ENCODE data around the gene ZNRF3.

DNA sequence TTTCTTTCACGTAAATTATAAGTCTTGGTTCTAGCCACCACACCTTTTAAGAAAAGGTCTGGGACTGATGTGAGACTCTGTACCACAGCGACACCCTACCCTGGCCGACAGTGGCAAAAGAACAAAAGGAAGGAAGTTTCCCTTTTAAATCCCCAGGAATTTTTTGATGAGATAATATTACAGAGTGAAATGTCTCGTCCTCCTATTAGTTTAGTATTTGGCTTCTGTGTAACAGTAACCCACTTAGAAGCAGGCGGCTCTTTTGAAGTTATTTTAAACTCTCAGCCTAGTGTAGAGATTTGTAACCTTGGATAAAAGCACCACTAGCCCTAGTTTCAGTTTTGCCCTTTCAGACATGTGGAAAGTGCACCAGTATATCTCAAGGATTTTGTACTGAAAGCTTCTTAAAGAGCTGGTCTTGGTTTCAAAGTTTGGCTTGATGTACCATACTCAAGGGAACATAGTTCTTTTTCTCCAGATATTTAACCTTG lies 94.2 kb downstream of the ZNRF3 start:
- no peak for TF ChIP-seq FOXP2 (optimal IDR thresholded peaks at IDR 0.05; ENCODE audit: borderline replicate concordance, extremely low read depth, extremely low read length, insufficient read depth)
- TF ChIP-seq, protein P1, sequence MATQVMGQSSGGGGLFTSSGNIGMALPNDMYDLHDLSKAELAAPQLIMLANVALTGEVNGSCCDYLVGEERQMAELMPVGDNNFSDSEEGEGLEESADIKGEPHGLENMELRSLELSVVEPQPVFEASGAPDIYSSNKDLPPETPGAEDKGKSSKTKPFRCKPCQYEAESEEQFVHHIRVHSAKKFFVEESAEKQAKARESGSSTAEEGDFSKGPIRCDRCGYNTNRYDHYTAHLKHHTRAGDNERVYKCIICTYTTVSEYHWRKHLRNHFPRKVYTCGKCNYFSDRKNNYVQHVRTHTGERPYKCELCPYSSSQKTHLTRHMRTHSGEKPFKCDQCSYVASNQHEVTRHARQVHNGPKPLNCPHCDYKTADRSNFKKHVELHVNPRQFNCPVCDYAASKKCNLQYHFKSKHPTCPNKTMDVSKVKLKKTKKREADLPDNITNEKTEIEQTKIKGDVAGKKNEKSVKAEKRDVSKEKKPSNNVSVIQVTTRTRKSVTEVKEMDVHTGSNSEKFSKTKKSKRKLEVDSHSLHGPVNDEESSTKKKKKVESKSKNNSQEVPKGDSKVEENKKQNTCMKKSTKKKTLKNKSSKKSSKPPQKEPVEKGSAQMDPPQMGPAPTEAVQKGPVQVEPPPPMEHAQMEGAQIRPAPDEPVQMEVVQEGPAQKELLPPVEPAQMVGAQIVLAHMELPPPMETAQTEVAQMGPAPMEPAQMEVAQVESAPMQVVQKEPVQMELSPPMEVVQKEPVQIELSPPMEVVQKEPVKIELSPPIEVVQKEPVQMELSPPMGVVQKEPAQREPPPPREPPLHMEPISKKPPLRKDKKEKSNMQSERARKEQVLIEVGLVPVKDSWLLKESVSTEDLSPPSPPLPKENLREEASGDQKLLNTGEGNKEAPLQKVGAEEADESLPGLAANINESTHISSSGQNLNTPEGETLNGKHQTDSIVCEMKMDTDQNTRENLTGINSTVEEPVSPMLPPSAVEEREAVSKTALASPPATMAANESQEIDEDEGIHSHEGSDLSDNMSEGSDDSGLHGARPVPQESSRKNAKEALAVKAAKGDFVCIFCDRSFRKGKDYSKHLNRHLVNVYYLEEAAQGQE (IDR thresholded peaks at IDR 0.05; ENCODE audit: insufficient read depth in 1 of 2, low read depth in 2 of 2, low read length in 2 of 2) = no peak

Measured in PFSK-1 (cell line).